ENCODE measurements around the gene TCF12. TPM values are rescaled to one million over a fixed set of nuclear protein-coding genes. Genes with fewer than 3 reads are reported as not detected.

The TCF12 gene
- total RNA-seq, 2 donors from 2014 or later, result 91.8 to 107 TPM

GRCh38 chr15:56942118-56942517 is 23.7 kb downstream of the TCF12 start:
- ATAC-seq (ENCODE audit: insufficient number of reproducible peaks, low FRiP score, low read depth), result no peak
- no peak for TF ChIP-seq CTCF (IDR thresholded peaks at IDR 0.05)
- no peak for DNase-seq (ENCODE audit: low spot score)

GRCh38 chr15:56943403-56943802 is 25.0 kb downstream of the TCF12 start:
- H3K9me3 ChIP-seq, result peaks cover 7% of the 10 kb centered on the region
- no peak for TF ChIP-seq CTCF (IDR thresholded peaks at IDR 0.05)
- DNase-seq (ENCODE audit: low spot score) (no peak), ATAC-seq (ENCODE audit: insufficient number of reproducible peaks, low FRiP score, low read depth) (no peak)
- no peaks in the 10 kb centered on the region for H3K27me3 ChIP-seq (replicated peaks; ENCODE audit: insufficient read depth)
- H3K4me3 ChIP-seq, result no peak overlapping the region
- H3K36me3 ChIP-seq, result no peaks in the 10 kb centered on the region
- peaks cover 9 to 17% of the 10 kb centered on the region in 2 donors for H3K4me1 ChIP-seq (ENCODE audit: control insufficient read depth in 1 of 2, low read depth in 2 of 2)
- no peak overlapping the region for H3K27ac ChIP-seq

More at GRCh38 chr15:56942118-56942517, 23.7 kb downstream of the TCF12 start:
- Histone ChIP-seq H3K36me3 (no peaks in the 10 kb centered on the region), H3K27ac (no peak overlapping the region), H3K4me1 (ENCODE audit: control insufficient read depth in 1 of 2, low read depth in 2 of 2) (peaks cover 9 to 10% of the 10 kb centered on the region in 2 donors), H3K27me3 (replicated peaks; ENCODE audit: insufficient read depth) (no peaks in the 10 kb centered on the region), H3K4me3 (no peak overlapping the region), H3K9me3 (peaks cover 7% of the 10 kb centered on the region)

- TF ChIP-seq CTCF (IDR thresholded peaks at IDR 0.05), result no peak
- no peaks in the 10 kb centered on the region for H3K27me3 ChIP-seq (replicated peaks; ENCODE audit: insufficient read depth)
- DNase-seq (ENCODE audit: low spot score), result no peak
- peaks cover 7% of the 10 kb centered on the region for H3K9me3 ChIP-seq
- ATAC-seq (ENCODE audit: insufficient number of reproducible peaks, low FRiP score, low read depth), result no peak
- no peak overlapping the region for H3K27ac ChIP-seq
- H3K4me1 ChIP-seq (ENCODE audit: control insufficient read depth in 1 of 2, low read depth in 2 of 2), result peaks cover 12 to 26% of the 10 kb centered on the region in 2 donors
- no peak overlapping the region for H3K4me3 ChIP-seq
- H3K36me3 ChIP-seq, result no peaks in the 10 kb centered on the region
These were observed 26.0 kb downstream of the TCF12 start for GRCh38 chr15:56944485-56944884.

- no peak for ATAC-seq (ENCODE audit: insufficient number of reproducible peaks, low FRiP score, low read depth)
- DNase-seq (ENCODE audit: low spot score), result no peak
- H3K4me3 ChIP-seq, result no peak overlapping the region
- no peaks in the 10 kb centered on the region for H3K27me3 ChIP-seq (replicated peaks; ENCODE audit: insufficient read depth)
- H3K27ac ChIP-seq, result no peak overlapping the region
- peaks cover 8 to 26% of the 10 kb centered on the region in 2 donors for H3K4me1 ChIP-seq (ENCODE audit: control insufficient read depth in 1 of 2, low read depth in 2 of 2)
- TF ChIP-seq CTCF (IDR thresholded peaks at IDR 0.05), result no peak
- H3K36me3 ChIP-seq, result no peaks in the 10 kb centered on the region
- H3K9me3 ChIP-seq, result peaks cover 7% of the 10 kb centered on the region
These were observed 27.7 kb downstream of the TCF12 start for GRCh38 chr15:56946150-56946549.

GRCh38 chr15:56948000-56948763 is 29.7 kb downstream of the TCF12 start:
- Histone ChIP-seq H3K4me1 (ENCODE audit: control insufficient read depth in 1 of 2, low read depth in 2 of 2) (peaks cover 8 to 17% of the 10 kb centered on the region in 2 donors), H3K9me3 (peaks cover 7% of the 10 kb centered on the region), H3K27ac (no peak overlapping the region), H3K4me3 (no peak overlapping the region), H3K27me3 (replicated peaks; ENCODE audit: insufficient read depth) (no peaks in the 10 kb centered on the region), H3K36me3 (no peaks in the 10 kb centered on the region)
- ATAC-seq (ENCODE audit: insufficient number of reproducible peaks, low FRiP score, low read depth), result no peak
- no peak for TF ChIP-seq CTCF (IDR thresholded peaks at IDR 0.05)
- DNase-seq (ENCODE audit: low spot score), result no peak
